NB4 (cell line): Measurements from ENCODE around the gene TIMP1.

ENCODE experiments used
- CTCF ChIP-seq: IDR thresholded peaks from one replicate; pipeline ENCODE4 v1.5.1; 2012; ENCODE audit warnings: low read depth, low read length
- MAX ChIP-seq: IDR thresholded peaks from 2 replicates; pipeline ENCODE4 v1.6.1; 2011; ENCODE audit warnings: low read depth, low read length
- POLR2A ChIP-seq: IDR thresholded peaks from 2 replicates; pipeline ENCODE4 v1.6.1; 2011; ENCODE audit warnings: mild to moderate bottlenecking; ENCODE audit not compliant: insufficient read length; ENCODE audit errors: extremely low read depth

GRCh38 chrX:47608130-47608810 is 26.0 kb downstream of the TIMP1 start:
- TF ChIP-seq CTCF (no peak), POLR2A (no peak), MAX (no peak)
